ENCODE measurements around the gene RRP7A. TPM values are rescaled to one million over a fixed set of nuclear protein-coding genes. Genes with fewer than 3 reads are reported as not detected.
"Not testable (repeated sequence)": the region's sequence is repeated elsewhere in the genome, so short reads cannot be mapped to it uniquely, and the experiment has no call there.

The RRP7A gene
- total and polyA plus RNA-seq, 10 of the 15 experiments (the other 5 are each of a cell fraction or from before 2014, with no cell fraction given) = 2.9 to 114 (median 43.8) TPM

DNA sequence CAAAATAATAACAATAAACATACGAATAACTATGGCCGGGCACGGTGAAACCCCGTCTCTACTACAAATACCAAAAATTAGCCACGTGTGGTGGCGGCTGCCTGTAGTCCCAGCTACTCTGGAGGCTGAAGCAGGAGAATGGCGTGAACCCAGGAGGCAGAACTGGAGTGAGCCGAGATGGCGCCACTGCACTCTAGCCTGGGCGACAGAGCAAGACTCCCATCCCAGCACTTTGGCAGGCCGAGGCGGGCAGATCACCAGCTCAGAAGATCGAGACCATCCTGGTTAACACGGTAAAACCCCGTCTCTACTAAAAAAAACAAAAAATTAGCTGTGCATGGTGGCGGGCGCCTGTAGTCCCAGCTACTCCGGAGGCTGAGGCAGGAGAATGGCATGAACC lies 17.0 kb upstream of the RRP7A start:
- TF ChIP-seq, protein P1, sequence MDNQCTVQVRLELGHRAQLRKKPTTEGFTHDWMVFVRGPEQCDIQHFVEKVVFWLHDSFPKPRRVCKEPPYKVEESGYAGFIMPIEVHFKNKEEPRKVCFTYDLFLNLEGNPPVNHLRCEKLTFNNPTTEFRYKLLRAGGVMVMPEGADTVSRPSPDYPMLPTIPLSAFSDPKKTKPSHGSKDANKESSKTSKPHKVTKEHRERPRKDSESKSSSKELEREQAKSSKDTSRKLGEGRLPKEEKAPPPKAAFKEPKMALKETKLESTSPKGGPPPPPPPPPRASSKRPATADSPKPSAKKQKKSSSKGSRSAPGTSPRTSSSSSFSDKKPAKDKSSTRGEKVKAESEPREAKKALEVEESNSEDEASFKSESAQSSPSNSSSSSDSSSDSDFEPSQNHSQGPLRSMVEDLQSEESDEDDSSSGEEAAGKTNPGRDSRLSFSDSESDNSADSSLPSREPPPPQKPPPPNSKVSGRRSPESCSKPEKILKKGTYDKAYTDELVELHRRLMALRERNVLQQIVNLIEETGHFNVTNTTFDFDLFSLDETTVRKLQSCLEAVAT (IDR thresholded peaks at IDR 0.05) = 0 out of 2 replicates have a peak, but pooled peaks have one; percentile 31
- H3K79me2 ChIP-seq (ENCODE audit: control insufficient read depth, insufficient read depth, low read length); FAIRE-seq; ATAC-seq; RAD21 ChIA-PET (ENCODE audit: unreplicated experiment); DNase-seq (ENCODE audit: low read depth, low spot score); H2AFZ ChIP-seq (ENCODE audit: control insufficient read depth, low read depth, low read length); intact Hi-C loops (cut with micrococcal nuclease; ENCODE audit: unreplicated experiment); in situ Hi-C loops (cut with MboI); H3K9me3 ChIP-seq (replicated peaks; ENCODE audit: control insufficient read depth, insufficient read depth, low read length); H4K20me1 ChIP-seq (ENCODE audit: control insufficient read depth, insufficient read depth); H3K36me3 ChIP-seq (ENCODE audit: control insufficient read depth in 2 of 2, insufficient read depth in 2 of 2, low read length in 1 of 2); BruUV-seq (replicated peaks); H3K9ac ChIP-seq (ENCODE audit: control insufficient read depth, insufficient read depth, low read length); H3K4me3 ChIP-seq; H3K27me3 ChIP-seq (replicated peaks in 1 of 2; ENCODE audit: control insufficient read depth in 2 of 2, insufficient read depth in 2 of 2, low read length in 1 of 2): not testable (repeated sequence)
- POLR2A ChIA-PET = interaction anchor here (0.6 kb wide), 1 partner anchor 15 kb away, joined by 5 read pairs; no protein-coding TSS in a partner anchor
- peak overlapping the region; percentile 30; the same call in 1 of the 2 replicates for H3K4me2 ChIP-seq (ENCODE audit: control insufficient read depth, insufficient read depth)
- H3K27ac ChIP-seq (ENCODE audit: control insufficient read depth, insufficient read depth) = peak overlapping the region; percentile 72
- peaks cover 30% of the 10 kb centered on the region for H3K4me1 ChIP-seq (ENCODE audit: control insufficient read depth, insufficient read depth, low read length)
- WGBS (ENCODE audit: insufficient coverage, insufficient replicate concordance, low lambda C conversion rate, missing lambda C conversion rate) = 63% methylated on average over 18 of the region's 18 CpGs
- CTCF ChIA-PET = interaction anchor here (1.0 to 1.1 kb wide), 3 partner anchors 16 to 78 kb away, joined by 3 to 4 read pairs (median 3); partner anchors contain the start of gene POLDIP3
- SMC1A ChIA-PET (ENCODE audit: uncharacterized antibody, unreplicated experiment) = interaction anchor here (1.0 to 1.4 kb wide), 3 partner anchors 11 to 15 kb away, joined by 4 to 5 read pairs (median 5); no protein-coding TSS in a partner anchor

DNA sequence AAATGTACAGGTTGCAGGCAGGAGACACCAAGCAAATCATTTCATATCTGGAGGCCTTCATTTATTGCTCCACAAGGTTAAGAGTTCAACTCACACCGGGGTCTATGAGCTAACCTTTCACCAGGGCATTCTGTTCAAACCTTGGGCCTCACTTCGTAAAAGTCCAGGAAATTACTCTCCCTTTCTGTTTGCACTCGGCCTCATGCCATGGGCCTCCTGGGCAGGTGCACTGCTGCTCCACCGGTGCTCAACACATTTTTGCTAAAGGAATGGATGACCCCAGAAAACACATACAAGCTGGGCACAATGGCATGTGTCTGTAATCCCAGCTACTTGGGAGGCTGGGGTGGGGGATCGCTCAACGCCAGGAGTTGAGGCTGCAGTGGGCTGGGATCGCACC lies 16.6 kb upstream of the RRP7A start:
- 70% methylated on average over 7 of the region's 7 CpGs for WGBS (ENCODE audit: insufficient coverage, insufficient replicate concordance, low lambda C conversion rate, missing lambda C conversion rate)
- H3K4me2 ChIP-seq (ENCODE audit: control insufficient read depth, insufficient read depth) = no peak overlapping the region
- H3K9me3 ChIP-seq (replicated peaks; ENCODE audit: control insufficient read depth, insufficient read depth, low read length) = no peaks in the 10 kb centered on the region
- no peaks in the 10 kb centered on the region for H3K36me3 ChIP-seq (ENCODE audit: control insufficient read depth in 2 of 2, insufficient read depth in 2 of 2, low read length in 1 of 2)
- ChIA-PET SMC1A (ENCODE audit: uncharacterized antibody, unreplicated experiment) (interaction anchor here (1.0 to 1.4 kb wide), 3 partner anchors 12 to 16 kb away, joined by 4 to 5 read pairs (median 5); no protein-coding TSS in a partner anchor), CTCF (interaction anchor here (1.0 to 1.1 kb wide), 2 partner anchors 16 to 77 kb away, joined by 3 to 4 read pairs; no protein-coding TSS in a partner anchor), RAD21 (ENCODE audit: unreplicated experiment) (no interaction called here), POLR2A (no interaction called here)
- in situ Hi-C loops (cut with MboI) = no loop called here
- BruUV-seq (replicated peaks) = no TSS peak
- H3K79me2 ChIP-seq (ENCODE audit: control insufficient read depth, insufficient read depth, low read length) = no peaks in the 10 kb centered on the region
- no peaks in the 10 kb centered on the region for H3K27me3 ChIP-seq (replicated peaks in 1 of 2; ENCODE audit: control insufficient read depth in 2 of 2, insufficient read depth in 2 of 2, low read length in 1 of 2)
- H2AFZ ChIP-seq (ENCODE audit: control insufficient read depth, low read depth, low read length) = no peak overlapping the region
- TF ChIP-seq RB1 (IDR thresholded peaks at IDR 0.05; ENCODE audit: borderline replicate concordance) (no peak), ZZZ3 (IDR thresholded peaks at IDR 0.05; ENCODE audit: control insufficient read depth, insufficient read length, low read depth) (no peak)
- no peak overlapping the region for H3K27ac ChIP-seq (ENCODE audit: control insufficient read depth, insufficient read depth)
- FAIRE-seq (no peak), DNase-seq (ENCODE audit: low read depth, low spot score) (no peak), ATAC-seq (no peak)
- peaks cover 30% of the 10 kb centered on the region for H3K4me1 ChIP-seq (ENCODE audit: control insufficient read depth, insufficient read depth, low read length)
- intact Hi-C loops (cut with micrococcal nuclease; ENCODE audit: unreplicated experiment) = no loop called here
- H3K4me3 ChIP-seq = no peak overlapping the region
- no peaks in the 10 kb centered on the region for H4K20me1 ChIP-seq (ENCODE audit: control insufficient read depth, insufficient read depth)
- no peak overlapping the region for H3K9ac ChIP-seq (ENCODE audit: control insufficient read depth, insufficient read depth, low read length)

DNA sequence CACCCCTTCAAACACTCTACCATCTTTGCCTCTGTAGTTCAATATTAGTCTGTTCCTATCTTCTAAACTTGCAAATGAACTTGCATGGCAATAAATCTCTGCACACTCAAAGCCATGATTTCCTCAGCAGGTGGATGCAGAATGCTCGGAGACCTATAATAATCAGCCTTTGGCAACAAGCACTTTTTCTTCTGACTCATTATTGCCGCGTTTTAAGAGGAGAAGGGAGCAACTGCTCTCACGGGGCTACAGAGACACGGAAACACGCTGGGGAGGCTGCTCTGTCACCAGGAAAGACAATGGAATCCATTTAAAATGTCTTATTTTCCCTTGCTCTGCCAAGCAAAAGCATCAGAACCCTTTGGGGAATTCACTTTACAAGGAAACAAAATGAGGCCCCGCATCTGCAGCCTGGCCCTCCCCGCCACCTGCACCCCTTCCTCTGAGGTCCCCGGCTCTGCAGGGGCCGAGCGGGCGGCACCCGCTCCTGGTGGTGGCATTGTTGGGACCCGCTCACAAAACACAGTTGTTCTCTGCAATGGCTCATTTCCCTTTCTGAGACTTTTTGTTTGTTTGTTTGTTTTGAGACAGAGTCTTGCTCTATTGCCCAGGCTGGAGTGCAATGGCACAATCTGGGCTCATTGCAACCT lies 15.6 kb upstream of the RRP7A start:
- intact Hi-C loops (cut with micrococcal nuclease; ENCODE audit: unreplicated experiment); DNase-seq (ENCODE audit: low read depth, low spot score); H3K36me3 ChIP-seq (ENCODE audit: control insufficient read depth in 2 of 2, insufficient read depth in 2 of 2, low read length in 1 of 2); POLR2A ChIA-PET; H3K4me2 ChIP-seq (ENCODE audit: control insufficient read depth, insufficient read depth); H3K27ac ChIP-seq (ENCODE audit: control insufficient read depth, insufficient read depth); H2AFZ ChIP-seq (ENCODE audit: control insufficient read depth, low read depth, low read length); FAIRE-seq; BruUV-seq (replicated peaks); H4K20me1 ChIP-seq (ENCODE audit: control insufficient read depth, insufficient read depth); in situ Hi-C loops (cut with MboI); SMC1A ChIA-PET (ENCODE audit: uncharacterized antibody, unreplicated experiment); H3K9me3 ChIP-seq (replicated peaks; ENCODE audit: control insufficient read depth, insufficient read depth, low read length); ATAC-seq; H3K9ac ChIP-seq (ENCODE audit: control insufficient read depth, insufficient read depth, low read length); H3K27me3 ChIP-seq (replicated peaks in 1 of 2; ENCODE audit: control insufficient read depth in 2 of 2, insufficient read depth in 2 of 2, low read length in 1 of 2); H3K4me3 ChIP-seq; H3K79me2 ChIP-seq (ENCODE audit: control insufficient read depth, insufficient read depth, low read length); CTCF ChIA-PET: not testable (repeated sequence)
- RAD21 ChIA-PET (ENCODE audit: unreplicated experiment) = interaction anchor here (1.2 kb wide), 1 partner anchor 79 kb away, joined by 3 read pairs; the partner anchor contains the start of gene POLDIP3
- WGBS (ENCODE audit: insufficient coverage, insufficient replicate concordance, low lambda C conversion rate, missing lambda C conversion rate) = 71% methylated on average over 3 of the region's 14 CpGs
- H3K4me1 ChIP-seq (ENCODE audit: control insufficient read depth, insufficient read depth, low read length) = peaks cover 30% of the 10 kb centered on the region
